ENCODE data around the gene HAUS7.

GRCh38 chrX:153433781-153434285 lies 36.5 kb downstream of the HAUS7 start:
- TF ChIP-seq CTCF (IDR thresholded peaks at IDR 0.05; ENCODE audit: low read depth, low read length, poor library complexity, severe bottlenecking) (no peak), EZH2phosphoT487 (IDR thresholded peaks at IDR 0.05; ENCODE audit: borderline replicate concordance, low read length) (no peak)
